K562 (cell line): ENCODE results near the gene MEIOB. TPM values are rescaled to one million over a fixed set of nuclear protein-coding genes. Genes with fewer than 3 reads are reported as not detected.

Experiments used
- ATAC-seq: fragments of 200-7000 bp; cut with Tn5 transposase; 3 replicates; pipeline ENCODE4 v1.9.1; 2020; ENCODE audit warnings: moderate library complexity
- BruUV-seq: library from RNA; stranded (reverse); fragments of 400-500 nt; replicated peaks from 2 replicates; lab custom pipeline; 2021; lab: Mats Ljungman, UMichigan
- CTCF ChIA-PET: fragments of 300-600 bp; formaldehyde crosslinking; extraction: SDS; loops from one replicate; lab custom pipeline; 2021; ENCODE audit warnings: low intra/inter-chr PET ratio; lab: Yijun Ruan, JAX
- POLR2A ChIA-PET: fragments of 300-600, 350-650 bp; sonication (Branson Sonifier 250); formaldehyde crosslinking; extraction: SDS; loops from one replicate; lab custom pipeline; 2021; ENCODE audit warnings: antibody characterized with exemption, inconsistent platforms; lab: Yijun Ruan, JAX
- DNase-seq, 4 experiments: peaks; one replicate each; pipeline versions ENCODE4 v3.0.0 to v3.0.0-alpha.2; 2011 to 2018; ENCODE audit warnings: low spot score in 3 of 4, mixed read lengths in 3 of 4; ENCODE audit errors: extremely low read depth in 1 of 4
- FAIRE-seq: peaks from 2 replicates; lab custom pipeline; 2011; peaks lifted over from hg19 to GRCh38; lab: Jason Lieb, UNC
- H2AFZ ChIP-seq: 2 replicates; pipeline ENCODE4 v1.6.0; 2011; ENCODE audit warnings: low read depth, low read length, control low read depth, inconsistent platforms
- H3K27ac ChIP-seq: fragments of 200-600 bp; 3 replicates; pipeline ENCODE4 v1.8.0; 2011; ENCODE audit warnings: low read depth, mild to moderate bottlenecking, control low read depth, inconsistent platforms, low read length, moderate library complexity, mixed read lengths; ENCODE audit errors: extremely low read depth
- H3K27me3 ChIP-seq, 2 experiments: fragments of 300-600 bp in 1 of 2; 2 replicates in 1 of 2; 3 replicates in 1 of 2; pipeline versions ENCODE4 v1.6.0 to v1.8.0; 2011; ENCODE audit warnings: inconsistent platforms in 2 of 2, low read length in 2 of 2, mild to moderate bottlenecking in 1 of 2, mixed read lengths in 1 of 2, moderate library complexity in 1 of 2; ENCODE audit not compliant: control insufficient read depth in 2 of 2, insufficient read depth in 2 of 2
- H3K36me3 ChIP-seq: fragments of 300-600 bp; 3 replicates; pipeline ENCODE4 v1.8.0; 2011; ENCODE audit warnings: mild to moderate bottlenecking, low read length, inconsistent platforms; ENCODE audit not compliant: control insufficient read depth, insufficient read depth
- H3K4me1 ChIP-seq, 2 experiments: fragments of 200-600 bp in 1 of 2; replicated peaks in 1 of 2; 2 replicates in 1 of 2; 3 replicates in 1 of 2; pipeline versions ENCODE4 v1.5.1 to v1.8.0; 2011; ENCODE audit warnings: inconsistent platforms in 2 of 2, low read length in 2 of 2, mild to moderate bottlenecking in 1 of 2, mixed read lengths in 1 of 2, moderate library complexity in 1 of 2; ENCODE audit not compliant: control insufficient read depth in 2 of 2, insufficient read depth in 2 of 2
- H3K4me2 ChIP-seq: 2 replicates; pipeline ENCODE4 v1.6.1; 2011; ENCODE audit warnings: low read length, control low read depth, inconsistent platforms, mixed read lengths; ENCODE audit not compliant: insufficient read depth
- H3K4me3 ChIP-seq: fragments of 200-600 bp; sonication (generic), shearing (Covaris generic); 2 replicates; pipeline ENCODE4 v1.5.1; 2016; ENCODE audit warnings: control low read depth, inconsistent platforms
- H3K79me2 ChIP-seq: fragments of 200-600 bp; 3 replicates; pipeline ENCODE4 v1.8.0; 2011; ENCODE audit warnings: low read length, inconsistent platforms; ENCODE audit not compliant: control insufficient read depth, insufficient read depth
- H3K9ac ChIP-seq, 2 experiments: 2 replicates each; pipeline versions ENCODE4 v1.6.0 to v1.6.1; 2011; ENCODE audit warnings: low read depth in 2 of 2, low read length in 2 of 2, control low read depth in 1 of 2, inconsistent platforms in 1 of 2, mild to moderate bottlenecking in 1 of 2, mixed read lengths in 1 of 2; ENCODE audit not compliant: insufficient read depth in 1 of 2
- H3K9me1 ChIP-seq: one replicate; pipeline ENCODE4 v1.6.0; 2011; ENCODE audit warnings: inconsistent platforms, mild to moderate bottlenecking, low read length, moderate library complexity; ENCODE audit not compliant: control insufficient read depth, insufficient read depth
- H3K9me3 ChIP-seq: replicated peaks from 2 replicates; pipeline ENCODE4 v1.5.1; 2011; ENCODE audit warnings: low read depth, low read length, inconsistent platforms; ENCODE audit not compliant: control insufficient read depth, insufficient read depth
- H4K20me1 ChIP-seq: replicated peaks from 2 replicates; pipeline ENCODE4 v1.6.1; 2011; ENCODE audit warnings: low read length, inconsistent platforms, mixed read lengths; ENCODE audit not compliant: control insufficient read depth, insufficient read depth
- CEBPG ChIP-seq, 3 experiments: fragments of 200-800 bp in 1 of 3; sonication (Bioruptor generic) in 1 of 3; sonication (generic) in 1 of 3; formaldehyde crosslinking in 1 of 3; IDR thresholded peaks in 2 of 3; conservative IDR thresholded peaks in 1 of 3; 2 replicates each; pipeline versions ENCODE4 v1.6.1 to v1.8.0; 2016 to 2022; ENCODE audit warnings: missing compliant biosample characterization in 2 of 3, missing genetic modification characterization in 2 of 3, mild to moderate bottlenecking in 1 of 3, missing genetic modification reagents in 1 of 3
- CHD2 ChIP-seq: IDR thresholded peaks from 2 replicates; pipeline ENCODE4 v1.6.1; 2011; ENCODE audit warnings: low read depth, low read length
- CREM ChIP-seq: IDR thresholded peaks from 2 replicates; pipeline ENCODE4 v1.6.1; 2014; ENCODE audit warnings: antibody characterized with exemption, low read depth
- MEIS2 ChIP-seq: fragments of 450-650 bp; IDR thresholded peaks from 2 replicates; pipeline ENCODE4 v1.6.1; 2014; ENCODE audit warnings: mild to moderate bottlenecking; ENCODE audit not compliant: partially characterized antibody
- TCF7 ChIP-seq: sonication (generic); IDR thresholded peaks from 2 replicates; pipeline ENCODE4 v1.6.1; 2016; ENCODE audit warnings: antibody characterized with exemption, borderline replicate concordance
- ZNF232 ChIP-seq: sonication (generic); formaldehyde crosslinking; IDR thresholded peaks from 2 replicates; pipeline ENCODE4 v1.8.0; 2022; ENCODE audit warnings: mild to moderate bottlenecking, missing genetic modification reagents
- WGBS: fragments of 100-300 bp; shearing (Covaris generic); methylation state at CpG from one replicate; pipeline ENCODE4 v1.1.6; 2016; ENCODE audit warnings: low coverage, mixed read lengths; ENCODE audit not compliant: insufficient coverage; ENCODE audit errors: missing lambda C conversion rate; 5-methylcytosine and 5-hydroxymethylcytosine counted together
- in situ Hi-C: fragments of 300-500 bp; cut with MboI; formaldehyde crosslinking; loops from 4 replicates; pipeline ENCODE4 v1.15.0; 2018; ENCODE audit warnings: inconsistent platforms, mixed read lengths
- intact Hi-C: fragments of 100-400 bp; cut with micrococcal nuclease; formaldehyde crosslinking; loops from 2 replicates; pipeline ENCODE4 v1.14.2; 2022
- polyA plus RNA-seq, 8 experiments: library from polyadenylated mRNA; depleted of rRNA in 4 of 8; stranded (reverse) in 5 of 8; unstranded in 3 of 8; fragments of >200 nt; fragmentation: Nextera tagmentation in 2 of 8; fragmentation: Illumina TruSeq in 1 of 8; extraction: Ambion mirVana in 2 of 8; extraction: Trizol in 1 of 8; gene quantifications; 2 replicates each; pipeline versions ENCODE4 v1.2.1 to v1.2.3, GENCODE V29; 2011 to 2014; ENCODE audit warnings: inconsistent platforms in 1 of 8, missing spikeins in 1 of 8
- total RNA-seq, 7 experiments: library from RNA; depleted of rRNA in 6 of 7; stranded (reverse); fragments of >200 nt in 6 of 7; fragmentation: Illumina TruSeq in 2 of 7; extraction: Trizol in 2 of 7; gene quantifications; 2 replicates each; pipeline versions ENCODE4 v1.2.1 to v1.2.3, GENCODE V29; 2011 to 2021; ENCODE audit warnings: low replicate concordance in 1 of 7
- TF ChIP-seq, protein P1 (sequence below): fragments of 450-650 bp; IDR thresholded peaks from 2 replicates; pipeline ENCODE4 v1.6.1; 2016
- TF ChIP-seq, protein P2 (sequence below), 3 experiments: IDR thresholded peaks in 2 of 3; conservative IDR thresholded peaks in 1 of 3; 2 replicates each; pipeline ENCODE4 v1.5.1; 2011 to 2012; ENCODE audit warnings: low read length in 3 of 3, mild to moderate bottlenecking in 3 of 3, control low read depth in 2 of 3, improper control_type of control experiment in 1 of 3, inconsistent platforms in 1 of 3, low read depth in 1 of 3, mixed read lengths in 1 of 3, moderate library complexity in 1 of 3; ENCODE audit not compliant: insufficient read depth in 2 of 3
- TF ChIP-seq, protein P3 (sequence below): fragments of 450-650 bp; IDR thresholded peaks from 2 replicates; pipeline ENCODE4 v1.6.1; 2017; ENCODE audit warnings: antibody characterized with exemption, mild to moderate bottlenecking
- TF ChIP-seq, protein P4 (sequence below), 2 experiments: fragments of 450-650 bp in 1 of 2; sonication (generic) in 1 of 2; formaldehyde crosslinking in 1 of 2; IDR thresholded peaks in 1 of 2; conservative IDR thresholded peaks in 1 of 2; 2 replicates each; pipeline versions ENCODE4 v1.6.1 to v1.8.1; 2016 to 2023; ENCODE audit warnings: mild to moderate bottlenecking in 2 of 2, moderate library complexity in 2 of 2, inconsistent platforms in 1 of 2, missing genetic modification reagents in 1 of 2

MEIOB gene
- total and polyA plus RNA-seq, 9 of the 15 experiments (the other 6 are each of a cell fraction or from before 2014, with no cell fraction given), result 25.4 to 203 (median 97.6) TPM

DNA sequence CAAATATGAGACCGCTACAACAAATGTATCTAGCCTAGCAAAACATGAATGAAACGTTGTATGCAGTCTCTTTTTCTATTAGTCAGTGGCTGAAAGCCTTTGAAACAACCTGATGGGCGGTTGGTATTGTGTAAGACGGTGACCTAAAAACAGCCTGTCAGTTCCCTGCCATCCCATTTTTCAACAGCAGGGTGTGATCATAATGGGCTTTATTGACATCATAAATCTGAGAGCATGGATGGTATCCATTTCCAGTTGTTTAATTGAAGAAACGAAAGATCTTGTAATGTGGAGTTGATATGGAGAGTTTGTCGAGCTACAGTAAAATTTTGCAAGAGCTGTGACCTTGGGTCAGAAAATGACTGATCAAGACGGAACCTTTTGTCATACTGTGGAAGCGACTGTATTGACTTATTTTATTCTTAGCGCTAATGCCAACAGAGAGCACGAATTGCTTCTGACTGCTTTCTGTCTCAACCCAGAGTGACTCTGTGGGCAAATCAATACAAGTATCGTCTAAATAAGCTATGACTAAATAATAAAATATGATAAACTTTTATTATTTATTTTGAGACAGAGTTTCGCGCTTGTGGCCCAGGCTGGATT lies 12.3 kb upstream of the MEIOB start:
- Histone ChIP-seq H2AFZ (no peak overlapping the region), H3K9ac (no peak overlapping the region)
- TF ChIP-seq, protein P1, sequence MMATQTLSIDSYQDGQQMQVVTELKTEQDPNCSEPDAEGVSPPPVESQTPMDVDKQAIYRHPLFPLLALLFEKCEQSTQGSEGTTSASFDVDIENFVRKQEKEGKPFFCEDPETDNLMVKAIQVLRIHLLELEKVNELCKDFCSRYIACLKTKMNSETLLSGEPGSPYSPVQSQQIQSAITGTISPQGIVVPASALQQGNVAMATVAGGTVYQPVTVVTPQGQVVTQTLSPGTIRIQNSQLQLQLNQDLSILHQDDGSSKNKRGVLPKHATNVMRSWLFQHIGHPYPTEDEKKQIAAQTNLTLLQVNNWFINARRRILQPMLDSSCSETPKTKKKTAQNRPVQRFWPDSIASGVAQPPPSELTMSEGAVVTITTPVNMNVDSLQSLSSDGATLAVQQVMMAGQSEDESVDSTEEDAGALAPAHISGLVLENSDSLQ, result peak; percentile 76
- TF ChIP-seq TCF7 (no peak), MEIS2 (peak; percentile 41), CREM (0 out of 2 replicates have a peak, but pooled peaks have one; percentile 16), ZNF232 (CRISPR knock-in tag) (no peak), CHD2 (no peak), CEBPG (CRISPR knock-in tag; IDR thresholded peaks at IDR 0.05) (peak; percentile 79), CEBPG (tag; conservative IDR thresholded peaks at IDR 0.05 in 1 of 2, IDR thresholded peaks at IDR 0.05 in 1 of 2) (peak; percentile 69 to 77)
- TF ChIP-seq, protein P2, sequence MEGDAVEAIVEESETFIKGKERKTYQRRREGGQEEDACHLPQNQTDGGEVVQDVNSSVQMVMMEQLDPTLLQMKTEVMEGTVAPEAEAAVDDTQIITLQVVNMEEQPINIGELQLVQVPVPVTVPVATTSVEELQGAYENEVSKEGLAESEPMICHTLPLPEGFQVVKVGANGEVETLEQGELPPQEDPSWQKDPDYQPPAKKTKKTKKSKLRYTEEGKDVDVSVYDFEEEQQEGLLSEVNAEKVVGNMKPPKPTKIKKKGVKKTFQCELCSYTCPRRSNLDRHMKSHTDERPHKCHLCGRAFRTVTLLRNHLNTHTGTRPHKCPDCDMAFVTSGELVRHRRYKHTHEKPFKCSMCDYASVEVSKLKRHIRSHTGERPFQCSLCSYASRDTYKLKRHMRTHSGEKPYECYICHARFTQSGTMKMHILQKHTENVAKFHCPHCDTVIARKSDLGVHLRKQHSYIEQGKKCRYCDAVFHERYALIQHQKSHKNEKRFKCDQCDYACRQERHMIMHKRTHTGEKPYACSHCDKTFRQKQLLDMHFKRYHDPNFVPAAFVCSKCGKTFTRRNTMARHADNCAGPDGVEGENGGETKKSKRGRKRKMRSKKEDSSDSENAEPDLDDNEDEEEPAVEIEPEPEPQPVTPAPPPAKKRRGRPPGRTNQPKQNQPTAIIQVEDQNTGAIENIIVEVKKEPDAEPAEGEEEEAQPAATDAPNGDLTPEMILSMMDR (IDR thresholded peaks at IDR 0.05 in 2 of 3, conservative IDR thresholded peaks at IDR 0.05 in 1 of 3; ENCODE audit: insufficient read depth in 2 of 3, low read depth in 1 of 3, low read length in 3 of 3), result peak; percentile 25 to 47 (median 46); a peak in 5 of 6 replicates
- TF ChIP-seq, protein P3, sequence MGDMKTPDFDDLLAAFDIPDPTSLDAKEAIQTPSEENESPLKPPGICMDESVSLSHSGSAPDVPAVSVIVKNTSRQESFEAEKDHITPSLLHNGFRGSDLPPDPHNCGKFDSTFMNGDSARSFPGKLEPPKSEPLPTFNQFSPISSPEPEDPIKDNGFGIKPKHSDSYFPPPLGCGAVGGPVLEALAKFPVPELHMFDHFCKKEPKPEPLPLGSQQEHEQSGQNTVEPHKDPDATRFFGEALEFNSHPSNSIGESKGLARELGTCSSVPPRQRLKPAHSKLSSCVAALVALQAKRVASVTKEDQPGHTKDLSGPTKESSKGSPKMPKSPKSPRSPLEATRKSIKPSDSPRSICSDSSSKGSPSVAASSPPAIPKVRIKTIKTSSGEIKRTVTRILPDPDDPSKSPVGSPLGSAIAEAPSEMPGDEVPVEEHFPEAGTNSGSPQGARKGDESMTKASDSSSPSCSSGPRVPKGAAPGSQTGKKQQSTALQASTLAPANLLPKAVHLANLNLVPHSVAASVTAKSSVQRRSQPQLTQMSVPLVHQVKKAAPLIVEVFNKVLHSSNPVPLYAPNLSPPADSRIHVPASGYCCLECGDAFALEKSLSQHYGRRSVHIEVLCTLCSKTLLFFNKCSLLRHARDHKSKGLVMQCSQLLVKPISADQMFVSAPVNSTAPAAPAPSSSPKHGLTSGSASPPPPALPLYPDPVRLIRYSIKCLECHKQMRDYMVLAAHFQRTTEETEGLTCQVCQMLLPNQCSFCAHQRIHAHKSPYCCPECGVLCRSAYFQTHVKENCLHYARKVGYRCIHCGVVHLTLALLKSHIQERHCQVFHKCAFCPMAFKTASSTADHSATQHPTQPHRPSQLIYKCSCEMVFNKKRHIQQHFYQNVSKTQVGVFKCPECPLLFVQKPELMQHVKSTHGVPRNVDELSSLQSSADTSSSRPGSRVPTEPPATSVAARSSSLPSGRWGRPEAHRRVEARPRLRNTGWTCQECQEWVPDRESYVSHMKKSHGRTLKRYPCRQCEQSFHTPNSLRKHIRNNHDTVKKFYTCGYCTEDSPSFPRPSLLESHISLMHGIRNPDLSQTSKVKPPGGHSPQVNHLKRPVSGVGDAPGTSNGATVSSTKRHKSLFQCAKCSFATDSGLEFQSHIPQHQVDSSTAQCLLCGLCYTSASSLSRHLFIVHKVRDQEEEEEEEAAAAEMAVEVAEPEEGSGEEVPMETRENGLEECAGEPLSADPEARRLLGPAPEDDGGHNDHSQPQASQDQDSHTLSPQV, result no peak
- TF ChIP-seq, protein P4, sequence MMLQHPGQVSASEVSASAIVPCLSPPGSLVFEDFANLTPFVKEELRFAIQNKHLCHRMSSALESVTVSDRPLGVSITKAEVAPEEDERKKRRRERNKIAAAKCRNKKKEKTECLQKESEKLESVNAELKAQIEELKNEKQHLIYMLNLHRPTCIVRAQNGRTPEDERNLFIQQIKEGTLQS (IDR thresholded peaks at IDR 0.05), result 0 out of 2 replicates have a peak, but pooled peaks have one; percentile 25
- TF ChIP-seq, protein P4 (CRISPR knock-in tag; conservative IDR thresholded peaks at IDR 0.05), result no peak

More for the DNA sequence above, 12.3 kb upstream of the MEIOB start:
- intact Hi-C loops, result no loop called here
- Histone ChIP-seq H3K9me3 (no peaks in the 10 kb centered on the region), H3K36me3 (no peaks in the 10 kb centered on the region), H3K79me2 (no peaks in the 10 kb centered on the region), H3K9me1 (no peaks in the 10 kb centered on the region), H3K4me1 (no peaks in the 10 kb centered on the region; a peak in 2 of 5 replicates), H4K20me1 (no peaks in the 10 kb centered on the region), H3K27me3 (peaks cover 3 to 7% of the 10 kb centered on the region in 2 experiments; a peak in 3 of 5 replicates), H3K4me3 (no peak overlapping the region), H3K4me2 (no peak overlapping the region), H3K27ac (no peak overlapping the region)
- ChIA-PET POLR2A (interaction anchor here (0.6 to 1.2 kb wide), 6 partner anchors 8 to 235 kb away, joined by 3 to 5 read pairs (median 4); partner anchors contain the start of genes MEIOB and RPS2), CTCF (no interaction called here)
- in situ Hi-C loops, result no loop called here
- DNase-seq (peak; percentile 50 to 59 (median 56)), ATAC-seq (peak; percentile 88), FAIRE-seq (peak; percentile 85)
- 33% methylated on average over 13 of the region's 13 CpGs for WGBS
- no TSS peak for BruUV-seq
